Stimulated activated CD8-positive, alpha-beta memory T cell treated with anti-CD3 and anti-CD28 coated beads, Interleukin-15, amount 100 ng/mL, for 48 hours (primary cell): ENCODE results near the gene TAF11.
"Not testable (repeated sequence)": the region's sequence is repeated elsewhere in the genome, so short reads cannot be mapped to it uniquely, and the experiment has no call there.

Source experiments
- DNase-seq, 2 donors: peaks; one replicate each; pipeline ENCODE4 v3.0.0-alpha.2; 2020; ENCODE audit warnings: low read depth in 2 of 2

The TAF11 gene

DNA sequence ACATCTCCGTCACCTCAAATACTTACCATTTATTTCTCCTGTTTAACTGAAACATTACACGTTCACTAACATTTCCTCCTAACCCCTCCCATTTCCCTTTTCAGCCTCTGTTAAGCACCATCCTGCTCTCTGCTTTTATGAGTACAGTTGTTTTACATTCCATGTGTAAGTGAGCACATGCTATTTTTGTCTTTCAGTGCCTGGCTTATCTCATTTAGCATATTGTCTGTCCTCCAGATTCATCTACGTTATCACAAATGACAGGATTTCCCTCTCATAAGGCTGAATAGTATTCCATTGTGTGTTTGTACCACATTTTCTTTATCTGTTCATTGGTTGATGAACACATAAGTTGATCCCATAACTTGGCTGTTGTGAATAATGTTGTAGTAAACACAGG is 22.7 kb downstream of the TAF11 start:
- DNase-seq, result no peak

DNA sequence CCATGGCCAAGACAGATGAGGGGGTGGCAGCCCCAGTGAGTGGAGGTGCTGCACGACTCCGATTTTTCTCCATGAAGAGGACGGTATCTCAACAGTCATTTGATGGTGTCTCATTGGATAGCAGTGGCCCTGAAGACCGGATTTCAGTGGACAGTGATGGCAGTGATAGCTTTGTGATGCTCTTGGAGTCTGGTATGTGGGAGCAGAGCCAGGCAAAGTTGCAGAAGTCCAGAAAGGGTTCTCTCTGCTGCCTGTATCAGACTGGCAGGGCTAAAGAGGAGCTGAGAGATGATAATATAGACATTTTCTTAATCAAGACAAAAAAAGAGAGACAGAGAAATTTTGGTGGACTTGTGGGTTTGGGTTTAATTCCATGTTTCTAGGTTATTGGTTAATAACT is 23.8 kb downstream of the TAF11 start:
- DNase-seq, result no peak

- DNase-seq, result no peak
Observed at GRCh38 chr6:34860776-34861175, 27.1 kb downstream of the TAF11 start.

DNA sequence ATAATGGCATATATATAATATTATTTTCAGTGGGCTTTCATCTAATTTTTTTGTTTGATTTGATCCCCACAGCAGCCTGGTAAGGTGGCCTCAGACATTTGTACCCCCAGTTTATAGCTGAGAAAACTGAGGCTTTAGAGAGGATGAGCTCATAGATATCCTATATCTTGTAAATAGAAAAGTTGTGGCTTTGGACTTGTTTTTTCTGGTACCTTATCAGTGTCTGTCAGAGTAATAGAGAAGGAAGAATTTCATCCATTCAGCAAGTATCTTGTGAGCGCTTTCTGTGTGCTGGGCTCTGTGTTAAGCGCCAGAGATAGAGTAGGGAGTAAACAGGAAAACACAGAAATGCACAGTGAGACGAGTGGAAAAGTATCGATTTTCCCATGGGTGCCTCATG is 27.9 kb downstream of the TAF11 start:
- no peak for DNase-seq

GRCh38 chr6:34858681-34859080 is 29.2 kb downstream of the TAF11 start:
- no peak for DNase-seq

DNA sequence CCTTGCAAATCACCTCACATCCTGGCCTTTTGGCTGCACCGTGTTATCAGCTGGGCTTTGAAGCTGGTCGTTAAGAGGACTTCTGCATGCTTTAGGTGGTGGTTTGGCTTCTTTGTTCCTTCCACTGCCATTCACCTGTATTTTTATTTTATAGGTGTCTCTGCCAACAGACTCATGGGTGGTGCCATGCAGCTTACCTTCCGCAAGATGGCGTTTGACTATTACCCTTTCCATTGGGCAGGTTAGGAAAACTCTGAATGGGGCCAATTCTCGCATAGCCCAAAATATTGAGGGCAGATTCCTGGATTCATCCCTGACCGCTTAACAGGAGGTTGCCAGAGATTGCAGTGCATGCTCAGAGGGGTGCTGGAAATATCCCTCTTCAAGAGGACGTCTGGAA is 32.4 kb downstream of the TAF11 start:
- DNase-seq, result no peak

GRCh38 chr6:34852406-34853085 is 35.3 kb downstream of the TAF11 start:
- DNase-seq, result no peak

DNA sequence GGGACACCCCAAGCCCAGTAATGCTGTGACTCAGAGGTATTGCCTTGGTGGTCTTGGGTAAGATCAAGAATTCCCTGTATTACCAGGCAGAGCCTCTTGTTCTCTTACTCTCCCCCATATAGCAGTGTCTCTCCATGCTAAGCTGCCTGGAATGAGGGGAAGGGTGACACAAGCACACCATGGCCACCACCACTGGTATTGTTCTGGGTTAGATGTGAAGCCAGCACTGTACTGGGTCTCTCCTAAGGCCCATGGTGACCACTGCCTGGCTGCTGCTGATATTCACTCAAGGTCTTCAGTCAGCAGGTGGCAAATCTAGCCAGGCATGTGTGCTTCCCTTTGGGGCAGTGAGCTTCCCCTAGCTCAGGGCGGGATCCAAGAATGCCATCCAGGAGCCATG is 36.5 kb downstream of the TAF11 start:
- DNase-seq, result no peak

GRCh38 chr6:34849066-34849465 is 38.8 kb downstream of the TAF11 start:
- DNase-seq, result not testable (repeated sequence)

- no peak for DNase-seq
Observed at GRCh38 chr6:34839666-34840352, 48.0 kb downstream of the TAF11 start.

DNA sequence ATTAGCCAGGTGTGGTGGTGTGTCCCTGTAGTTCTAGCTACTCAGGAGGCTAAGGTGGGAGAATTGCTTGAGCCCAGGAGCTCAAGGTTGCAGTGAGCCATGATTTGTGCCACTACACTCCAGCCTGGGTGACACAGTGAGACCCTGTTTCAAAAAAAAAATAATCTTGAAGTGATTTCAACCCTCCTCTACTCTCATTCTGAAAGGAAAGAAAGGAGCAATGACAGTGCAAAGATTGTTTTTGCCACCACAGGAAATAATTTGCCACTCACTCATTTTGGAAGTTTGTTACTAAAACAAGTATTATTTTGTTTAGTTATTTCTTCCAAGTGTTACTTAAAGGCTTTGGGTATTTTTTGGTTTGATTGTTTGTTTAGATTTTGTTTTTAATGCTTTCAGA is 50.3 kb downstream of the TAF11 start:
- no peak for DNase-seq

- DNase-seq, result no peak
Observed at GRCh38 chr6:34836451-34836850, 51.4 kb downstream of the TAF11 start.

DNA sequence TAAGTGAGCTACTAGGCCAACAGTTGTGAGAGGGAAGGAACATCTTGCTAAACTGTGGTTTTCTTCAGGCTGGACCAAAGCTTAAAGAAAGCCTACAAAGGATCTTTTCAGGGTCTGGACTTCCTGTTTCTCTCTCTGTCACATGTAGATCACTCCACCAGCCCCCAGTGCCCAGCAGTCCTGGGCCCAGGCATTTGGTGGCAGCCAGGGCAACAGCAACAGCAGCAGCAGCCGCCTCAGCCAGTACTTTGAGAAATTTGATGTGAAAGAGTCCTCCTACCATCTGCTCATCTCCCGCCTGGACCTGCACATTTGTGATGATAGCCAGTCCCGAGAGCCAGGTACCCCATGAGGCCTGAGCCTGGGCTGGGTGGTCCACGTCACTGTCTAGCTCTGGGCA is 51.8 kb downstream of the TAF11 start:
- no peak for DNase-seq

GRCh38 chr6:34834789-34835518 is 52.9 kb downstream of the TAF11 start:
- no peak for DNase-seq

DNA sequence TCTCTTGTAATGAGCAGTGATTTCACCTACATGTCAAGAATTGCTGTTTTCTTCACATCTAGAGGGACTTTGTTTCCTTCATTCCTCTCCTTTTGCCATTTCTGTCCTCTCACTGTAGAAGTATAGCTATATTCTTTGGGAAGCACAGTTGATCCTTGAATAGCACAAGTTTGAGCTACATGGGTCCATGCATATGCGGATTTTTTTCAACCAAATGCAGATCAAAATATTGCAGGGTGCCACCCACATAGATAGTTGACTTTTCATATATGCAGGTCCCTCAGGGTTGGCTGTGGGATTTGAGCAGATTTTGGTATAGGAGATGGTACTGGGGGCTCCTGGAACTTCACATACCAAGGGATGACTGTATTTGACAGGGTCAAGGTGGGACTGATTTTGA is 54.9 kb downstream of the TAF11 start:
- no peak for DNase-seq

DNA sequence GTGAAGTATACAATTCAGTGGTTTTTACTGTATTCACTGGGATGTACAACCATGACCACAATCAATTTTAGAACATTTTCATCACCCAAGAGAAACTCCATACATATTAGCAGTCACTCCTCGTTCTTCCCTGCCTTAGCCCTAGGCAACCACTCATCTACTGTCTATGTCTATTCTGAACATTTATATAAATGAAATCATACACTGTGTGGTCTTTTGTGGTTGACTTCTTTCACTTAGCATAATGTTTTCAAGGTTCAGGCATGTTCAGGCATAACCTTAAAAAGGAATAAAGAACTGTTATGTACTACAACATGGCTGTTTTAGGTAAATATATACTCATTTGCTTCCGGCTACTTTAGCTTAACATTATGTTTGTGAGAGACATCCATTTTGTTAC is 58.7 kb downstream of the TAF11 start:
- no peak for DNase-seq
